ENCODE measurements around the gene SSH3.
A peak's percentile ranks its signal among the peaks of the same experiment; 100 is the strongest.
"Not testable (repeated sequence)": the region's sequence is repeated elsewhere in the genome, so short reads cannot be mapped to it uniquely, and the experiment has no call there.

Gene SSH3

DNA sequence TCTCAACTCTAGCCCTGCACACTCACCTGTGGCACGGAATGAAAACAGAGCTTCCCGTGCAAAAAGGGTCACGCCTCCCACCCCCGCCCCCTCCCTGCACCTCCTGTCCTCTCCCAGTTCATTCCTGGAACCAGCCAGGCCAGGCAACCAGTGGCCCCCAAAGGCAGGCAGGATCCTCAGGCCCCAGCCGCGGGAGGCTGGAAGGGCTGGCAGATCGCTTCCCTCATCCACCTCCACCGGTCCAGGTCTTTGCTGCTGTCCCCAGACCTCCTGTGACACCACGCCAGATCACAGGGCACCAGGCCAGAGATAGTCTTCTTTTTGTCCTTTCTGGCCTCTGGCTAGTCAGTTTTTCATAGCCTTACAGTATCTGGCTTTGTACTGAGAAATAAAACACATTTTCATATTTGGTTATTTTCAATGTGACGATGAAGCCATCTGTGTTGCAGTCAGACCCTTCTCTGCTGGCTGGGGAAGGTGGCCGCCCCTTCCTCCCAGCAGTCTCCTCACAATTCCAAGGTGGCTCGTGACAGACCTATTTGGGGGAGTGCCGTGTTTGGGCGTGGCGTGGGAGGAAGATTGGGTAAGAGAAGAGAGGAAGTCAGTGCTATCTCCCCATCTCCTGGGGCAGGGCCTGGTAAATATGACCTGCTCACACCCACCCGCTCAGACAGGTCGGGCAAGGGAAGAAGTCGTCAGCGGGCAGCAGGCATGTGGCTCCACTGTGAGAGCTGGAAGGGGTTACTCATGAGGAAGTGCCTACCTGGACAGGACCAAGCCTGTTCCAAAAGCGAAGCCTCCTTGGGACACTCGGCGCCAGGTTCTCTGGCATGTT, 9.1 kb downstream of the SSH3 start:
- H3K27me3 Mint-ChIP-seq (ENCODE audit: low read depth) = no peaks in the 10 kb centered on the region
- no peaks in the 10 kb centered on the region for H3K9me3 Mint-ChIP-seq
- peak overlapping the region; percentile 88 for H3K27ac Mint-ChIP-seq
- DNase-seq (ENCODE audit: low spot score) = peak; percentile 52
- H3K4me1 Mint-ChIP-seq (ENCODE audit: low read depth) = peaks cover 31% of the 10 kb centered on the region
- peak overlapping the region; percentile 71 for H3K4me3 Mint-ChIP-seq
- peaks cover 5% of the 10 kb centered on the region for H3K36me3 Mint-ChIP-seq (ENCODE audit: low read depth)

DNA sequence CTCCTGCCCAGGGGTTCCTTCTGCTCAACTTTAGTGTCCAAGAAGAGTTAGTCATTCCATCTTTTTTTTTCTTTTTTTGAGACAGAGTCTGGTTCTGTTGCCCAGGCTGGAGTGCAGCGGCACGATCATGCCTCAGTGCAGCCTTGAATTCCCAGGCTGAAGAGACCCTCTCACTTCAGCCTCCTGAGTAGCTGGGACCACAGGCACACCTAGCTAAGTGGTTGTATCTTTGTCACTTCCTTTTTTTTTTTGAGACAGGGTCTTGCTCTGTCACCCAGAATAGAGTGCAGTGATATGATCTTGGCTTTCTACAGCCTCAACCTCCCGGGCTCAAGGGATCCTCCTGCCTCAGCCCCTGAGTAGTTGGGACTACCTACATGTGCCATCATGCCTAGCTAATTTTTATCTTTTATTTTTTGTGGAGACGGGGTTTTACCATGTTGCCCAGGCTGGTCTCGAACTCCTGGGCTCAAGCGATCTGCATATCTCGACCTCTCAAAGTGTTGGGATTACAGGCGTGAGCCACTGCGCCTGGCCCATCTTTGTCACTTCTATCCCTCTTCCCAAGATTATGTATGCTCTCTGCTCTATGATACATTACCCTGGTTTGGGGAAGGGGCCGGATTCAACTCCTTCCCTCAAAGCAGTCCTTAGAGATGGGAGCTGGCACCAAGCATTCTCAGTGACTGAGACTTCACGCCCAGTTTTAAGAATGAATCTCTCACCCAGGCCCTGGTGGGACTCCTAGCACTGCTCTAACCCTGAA, 10.0 kb downstream of the SSH3 start:
- Mint-ChIP-seq H3K9me3 (no peaks in the 10 kb centered on the region), H3K27ac (peak overlapping the region; percentile 57), H3K27me3 (ENCODE audit: low read depth) (peaks cover 4% of the 10 kb centered on the region), H3K4me1 (ENCODE audit: low read depth) (peaks cover 33% of the 10 kb centered on the region), H3K36me3 (ENCODE audit: low read depth) (peaks cover 3% of the 10 kb centered on the region), H3K4me3 (peak overlapping the region; percentile 46)
- no peak for DNase-seq (ENCODE audit: low spot score)

DNA sequence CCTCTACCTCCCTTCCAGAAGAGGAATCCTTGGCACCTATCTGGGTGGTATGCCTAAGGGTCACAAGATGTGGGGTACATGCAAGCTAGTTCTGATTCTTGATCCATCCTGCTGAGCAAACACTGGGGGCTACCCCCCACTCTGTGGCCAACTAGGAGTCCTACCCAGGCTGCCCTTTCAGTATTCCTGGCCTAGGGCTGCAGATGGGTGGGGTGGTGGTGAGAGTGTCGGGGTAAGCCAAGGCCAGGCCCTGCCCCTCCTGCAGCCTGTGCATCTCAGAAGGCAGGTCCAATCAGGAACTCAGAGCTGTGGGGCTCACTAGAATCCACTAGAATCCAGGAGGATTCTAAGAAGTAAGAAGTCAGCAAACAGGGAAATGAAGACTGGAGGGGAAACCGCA, 10.9 kb downstream of the SSH3 start:
- Mint-ChIP-seq H3K9me3 (no peaks in the 10 kb centered on the region), H3K27me3 (ENCODE audit: low read depth) (peaks cover 9% of the 10 kb centered on the region), H3K27ac (peak overlapping the region; percentile 55), H3K36me3 (ENCODE audit: low read depth) (peaks cover 3% of the 10 kb centered on the region), H3K4me1 (ENCODE audit: low read depth) (peaks cover 37% of the 10 kb centered on the region), H3K4me3 (no peak overlapping the region)
- DNase-seq (ENCODE audit: low spot score) = no peak

DNA sequence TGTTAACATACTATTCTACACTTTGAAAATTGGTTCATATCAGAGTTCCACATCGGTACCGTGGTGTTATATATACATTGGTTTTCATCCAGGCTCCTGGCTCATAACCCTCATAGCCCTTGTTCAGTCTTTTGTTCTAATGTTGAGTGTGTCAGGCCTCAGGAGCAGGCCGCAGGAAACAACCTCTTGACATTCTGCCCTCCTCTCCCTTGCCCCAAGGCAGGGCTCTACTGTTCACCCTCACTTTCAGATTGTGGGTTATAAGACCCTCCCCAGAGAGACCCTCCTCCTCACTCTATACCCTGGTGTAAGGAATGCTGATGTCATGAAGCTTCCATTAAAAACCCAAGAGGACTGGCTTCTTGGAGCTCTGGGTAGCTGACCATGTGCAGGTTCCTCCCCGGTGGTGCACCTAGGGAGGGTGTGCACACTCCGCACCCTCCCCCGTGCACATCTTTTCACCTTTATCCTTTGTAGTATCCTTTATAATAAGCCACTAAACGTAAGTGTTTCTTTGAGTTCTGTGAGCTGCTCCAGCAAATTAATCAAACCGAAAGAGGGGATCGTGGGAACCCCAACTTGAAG, 12.1 kb downstream of the SSH3 start:
- H3K4me1 Mint-ChIP-seq (ENCODE audit: low read depth) = peaks cover 37% of the 10 kb centered on the region
- no peaks in the 10 kb centered on the region for H3K36me3 Mint-ChIP-seq (ENCODE audit: low read depth)
- peak overlapping the region; percentile 43 for H3K4me3 Mint-ChIP-seq
- no peaks in the 10 kb centered on the region for H3K9me3 Mint-ChIP-seq
- no peak overlapping the region for H3K27ac Mint-ChIP-seq
- no peak for DNase-seq (ENCODE audit: low spot score)
- H3K27me3 Mint-ChIP-seq (ENCODE audit: low read depth) = peaks cover 9% of the 10 kb centered on the region

DNA sequence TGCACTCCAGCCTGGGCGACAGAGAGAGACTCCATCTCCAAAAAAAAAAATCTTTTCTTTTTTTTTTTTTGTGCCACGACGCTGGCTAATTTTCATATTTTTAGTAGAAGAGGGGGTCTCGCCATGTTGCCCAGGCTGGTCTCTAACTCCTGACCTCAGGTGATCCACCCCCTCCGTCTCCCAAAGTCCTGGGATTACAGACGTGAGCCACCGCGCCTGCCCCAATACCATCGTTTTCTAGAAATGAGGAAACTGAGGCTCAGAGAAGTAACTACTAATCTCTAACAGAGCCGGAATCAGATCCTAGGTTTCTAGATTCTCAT, 13.5 kb downstream of the SSH3 start:
- Mint-ChIP-seq H3K27me3 (ENCODE audit: low read depth) (peaks cover 9% of the 10 kb centered on the region), H3K36me3 (ENCODE audit: low read depth) (no peaks in the 10 kb centered on the region)

DNA sequence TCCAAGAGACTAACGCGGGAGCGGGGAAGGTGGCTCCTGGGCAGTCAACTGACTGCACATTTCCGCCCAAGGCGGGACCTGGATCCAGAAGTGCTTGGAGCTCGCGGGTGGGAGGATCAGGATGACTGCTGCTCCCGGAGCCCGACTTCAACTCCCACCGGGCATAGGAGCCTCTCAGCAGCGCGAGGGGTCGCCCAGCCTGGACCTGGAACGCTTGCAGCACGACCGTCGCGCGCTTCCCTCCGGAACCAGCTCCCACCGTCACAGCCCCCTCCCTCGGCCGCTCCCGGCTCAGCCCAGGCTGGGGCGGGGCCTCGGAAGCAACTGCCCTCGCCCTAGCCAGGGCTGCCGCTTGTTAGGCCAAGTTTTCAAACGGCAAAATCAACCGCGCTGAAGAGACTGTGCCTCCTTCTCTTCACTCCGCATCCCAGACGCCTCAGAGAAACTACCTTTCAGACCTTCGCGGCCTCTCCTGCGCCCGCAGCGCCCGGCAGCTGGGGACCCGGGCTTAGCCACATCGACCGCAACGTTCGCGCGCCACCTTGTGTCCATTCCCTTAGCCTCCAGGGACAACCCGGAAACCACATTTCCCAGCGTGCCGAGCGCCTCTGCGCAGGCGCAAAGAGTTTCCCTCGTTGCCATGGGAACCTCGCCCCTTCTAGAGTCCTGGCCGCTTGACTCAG, 14.0 kb downstream of the SSH3 start:
- Mint-ChIP-seq H3K36me3 (ENCODE audit: low read depth) (no peaks in the 10 kb centered on the region), H3K9me3 (no peaks in the 10 kb centered on the region), H3K4me1 (ENCODE audit: low read depth) (peaks cover 31% of the 10 kb centered on the region), H3K27ac (peak overlapping the region; percentile 97), H3K27me3 (ENCODE audit: low read depth) (peaks cover 9% of the 10 kb centered on the region), H3K4me3 (peak overlapping the region; percentile 89)
- peak; percentile 98 for DNase-seq (ENCODE audit: low spot score)

More for the DNA sequence above, 13.5 kb downstream of the SSH3 start:
- H3K27ac Mint-ChIP-seq = peak overlapping the region; percentile 97
- H3K9me3 Mint-ChIP-seq = no peaks in the 10 kb centered on the region
- peak overlapping the region; percentile 89 for H3K4me3 Mint-ChIP-seq
- peaks cover 35% of the 10 kb centered on the region for H3K4me1 Mint-ChIP-seq (ENCODE audit: low read depth)
- no peak for DNase-seq (ENCODE audit: low spot score)

DNA sequence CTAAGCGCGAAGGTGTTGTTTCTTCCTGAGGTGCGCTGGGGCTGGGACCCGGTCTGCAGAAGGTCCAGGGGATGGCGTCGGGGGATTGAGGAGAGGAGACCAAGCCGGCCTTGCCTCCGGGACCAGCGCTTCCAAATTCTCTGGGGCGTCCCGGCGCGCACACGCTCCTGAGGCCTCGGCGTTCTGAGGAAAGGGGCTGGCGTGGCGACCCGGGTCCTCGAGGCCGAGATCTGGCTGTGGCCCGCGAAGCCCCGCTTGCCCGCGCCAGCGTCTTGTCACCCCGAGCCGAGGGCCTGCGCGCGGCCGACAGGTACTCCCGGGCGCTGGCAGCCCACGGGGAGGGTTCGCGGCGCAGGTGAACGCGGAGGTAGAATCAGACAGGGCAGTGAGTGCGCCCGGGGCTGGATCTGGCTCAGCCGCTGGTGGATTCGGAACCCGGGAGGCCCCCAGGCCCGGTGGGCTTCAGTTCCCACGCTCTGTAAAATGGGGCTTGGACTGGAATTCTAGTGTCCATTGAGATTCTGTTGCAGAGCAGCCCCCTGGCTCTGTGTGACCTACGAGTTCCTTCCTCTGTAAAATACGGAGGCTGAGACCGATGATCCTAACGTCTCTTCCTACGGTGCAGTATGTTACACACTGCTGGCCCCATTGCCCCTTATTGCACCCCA, 14.7 kb downstream of the SSH3 start:
- Mint-ChIP-seq H3K4me1 (ENCODE audit: low read depth) (peaks cover 26% of the 10 kb centered on the region), H3K36me3 (ENCODE audit: low read depth) (no peaks in the 10 kb centered on the region), H3K4me3 (peak overlapping the region; percentile 89), H3K27me3 (ENCODE audit: low read depth) (peaks cover 9% of the 10 kb centered on the region), H3K9me3 (no peaks in the 10 kb centered on the region), H3K27ac (peak overlapping the region; percentile 97)
- DNase-seq (ENCODE audit: low spot score) = no peak

DNA sequence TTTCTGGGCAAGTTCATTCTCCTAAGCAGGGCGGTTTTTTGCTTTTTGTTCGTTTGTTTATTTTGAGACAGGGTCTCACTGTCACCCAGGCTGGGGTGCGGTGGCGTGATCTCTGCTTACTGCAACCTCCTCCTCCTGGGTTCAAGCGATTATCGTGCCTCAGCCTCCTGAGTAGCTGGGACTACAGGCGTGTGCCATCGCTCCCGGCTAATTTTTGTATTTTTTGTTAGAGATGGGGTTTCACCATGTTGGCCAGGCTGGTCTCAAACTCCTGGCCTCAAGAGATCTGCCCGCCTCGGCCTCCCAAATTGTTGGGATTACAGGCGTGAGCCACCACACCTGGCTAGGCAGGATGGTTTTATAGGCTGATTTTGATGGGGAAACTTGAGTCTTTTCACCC, 15.5 kb downstream of the SSH3 start:
- Mint-ChIP-seq H3K4me3 (peak overlapping the region; percentile 89), H3K4me1 (ENCODE audit: low read depth) (peaks cover 18% of the 10 kb centered on the region)
- H3K9me3 Mint-ChIP-seq; DNase-seq (ENCODE audit: low spot score); H3K36me3 Mint-ChIP-seq (ENCODE audit: low read depth); H3K27me3 Mint-ChIP-seq (ENCODE audit: low read depth); H3K27ac Mint-ChIP-seq: not testable (repeated sequence)

DNA sequence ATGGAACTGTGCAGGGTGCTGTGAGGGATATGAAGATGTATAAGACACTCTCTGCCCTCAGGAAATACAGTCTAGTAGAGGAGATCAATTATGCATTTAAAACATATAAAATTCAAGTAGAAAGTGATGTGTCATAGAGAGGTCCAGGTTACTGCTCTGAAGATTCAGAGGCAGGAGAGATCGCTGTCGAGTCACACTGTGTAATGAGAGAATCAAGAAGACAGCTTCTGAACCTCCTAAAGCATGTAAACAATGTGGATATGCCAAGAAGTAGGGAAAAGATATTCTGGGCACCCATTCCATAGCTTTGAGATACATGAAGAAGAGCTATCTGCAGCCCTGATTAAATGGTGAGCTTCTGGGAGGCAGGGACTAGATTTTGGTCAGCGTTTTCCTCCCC, 16.7 kb downstream of the SSH3 start:
- H3K4me3 Mint-ChIP-seq = no peak overlapping the region
- no peak overlapping the region for H3K27ac Mint-ChIP-seq
- DNase-seq (ENCODE audit: low spot score) = no peak

DNA sequence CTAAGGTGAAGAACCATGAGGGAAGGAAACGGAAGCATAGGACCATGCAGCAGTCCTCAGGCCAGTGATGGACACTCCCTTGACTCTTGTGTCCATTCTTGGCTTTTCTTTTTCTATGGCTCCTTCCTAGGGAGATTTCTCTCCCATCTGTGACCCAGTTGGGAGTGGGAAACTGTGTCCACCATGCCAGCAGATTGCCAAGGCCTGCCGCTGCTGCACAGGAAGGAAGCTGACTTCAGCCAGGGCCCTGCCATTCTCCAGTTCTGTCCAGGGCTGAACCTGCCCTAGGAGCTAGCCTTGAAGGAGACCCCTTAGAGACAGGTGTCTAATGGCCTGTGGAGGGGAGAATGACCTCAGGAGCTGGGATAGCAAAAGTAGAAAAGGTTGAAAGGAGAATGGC, 17.4 kb downstream of the SSH3 start:
- Mint-ChIP-seq H3K4me3 (no peak overlapping the region), H3K9me3 (no peaks in the 10 kb centered on the region), H3K27ac (no peak overlapping the region), H3K4me1 (ENCODE audit: low read depth) (peaks cover 8% of the 10 kb centered on the region), H3K36me3 (ENCODE audit: low read depth) (no peaks in the 10 kb centered on the region), H3K27me3 (ENCODE audit: low read depth) (peaks cover 9% of the 10 kb centered on the region)
- DNase-seq (ENCODE audit: low spot score) = no peak

More for the DNA sequence above, 16.7 kb downstream of the SSH3 start:
- H3K27me3 Mint-ChIP-seq (ENCODE audit: low read depth) = peaks cover 9% of the 10 kb centered on the region
- no peaks in the 10 kb centered on the region for H3K36me3 Mint-ChIP-seq (ENCODE audit: low read depth)
- H3K4me1 Mint-ChIP-seq (ENCODE audit: low read depth) = peaks cover 12% of the 10 kb centered on the region
- no peaks in the 10 kb centered on the region for H3K9me3 Mint-ChIP-seq

DNA sequence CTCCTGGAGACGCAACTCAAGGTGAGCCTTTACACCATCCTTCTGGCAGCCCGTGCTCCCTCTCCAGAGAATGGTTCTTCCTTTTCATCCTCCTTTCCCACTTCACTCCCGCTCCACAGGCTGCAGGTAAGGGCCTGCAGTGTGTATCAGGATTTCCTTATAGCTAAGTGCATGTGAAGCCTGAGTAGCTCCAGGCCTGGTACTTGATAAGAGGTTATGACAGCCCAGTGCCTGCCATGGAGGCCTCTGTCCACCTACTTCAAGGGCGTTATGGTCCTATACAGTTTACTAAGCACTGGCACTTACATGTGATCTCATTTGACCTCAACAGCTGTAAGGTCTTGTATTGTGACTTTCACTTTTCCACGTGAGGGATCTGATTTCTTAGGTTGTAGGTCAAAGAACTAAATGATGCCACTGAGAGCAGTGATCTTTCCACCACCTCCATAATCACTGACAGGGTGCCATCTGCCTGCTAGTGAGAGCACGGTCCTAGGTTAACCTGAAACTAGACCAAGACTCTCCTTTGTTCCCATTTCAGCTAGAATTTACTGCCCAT, 18.1 kb downstream of the SSH3 start:
- Mint-ChIP-seq H3K9me3 (no peaks in the 10 kb centered on the region), H3K36me3 (ENCODE audit: low read depth) (no peaks in the 10 kb centered on the region), H3K4me1 (ENCODE audit: low read depth) (peaks cover 8% of the 10 kb centered on the region), H3K4me3 (no peak overlapping the region), H3K27ac (no peak overlapping the region), H3K27me3 (ENCODE audit: low read depth) (peaks cover 9% of the 10 kb centered on the region)
- DNase-seq (ENCODE audit: low spot score) = no peak

DNA sequence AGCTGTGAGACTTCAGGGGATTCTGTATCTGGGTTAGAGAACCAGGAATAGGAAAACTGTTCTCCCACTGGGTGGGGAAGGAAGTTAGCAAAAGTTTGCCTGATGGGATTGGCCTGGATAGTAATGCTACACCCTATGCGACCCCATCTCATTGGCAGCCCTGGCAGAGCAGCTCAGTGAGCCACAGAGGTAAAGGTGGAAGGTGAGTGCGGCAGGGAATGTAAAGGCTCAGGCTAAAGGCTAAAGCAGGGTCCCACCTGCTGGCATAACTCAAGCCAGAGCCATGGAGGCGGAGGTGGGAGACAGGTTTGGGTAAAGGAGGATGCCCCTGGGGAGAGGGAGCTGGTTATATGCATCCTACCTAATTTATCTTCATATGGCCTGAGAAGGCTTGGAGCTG, 18.7 kb downstream of the SSH3 start:
- H3K27me3 Mint-ChIP-seq (ENCODE audit: low read depth) = peaks cover 9% of the 10 kb centered on the region
- no peak for DNase-seq (ENCODE audit: low spot score)
- H3K27ac Mint-ChIP-seq = no peak overlapping the region
- H3K36me3 Mint-ChIP-seq (ENCODE audit: low read depth) = no peaks in the 10 kb centered on the region
- no peak overlapping the region for H3K4me3 Mint-ChIP-seq
- no peaks in the 10 kb centered on the region for H3K9me3 Mint-ChIP-seq
- H3K4me1 Mint-ChIP-seq (ENCODE audit: low read depth) = peaks cover 6% of the 10 kb centered on the region

DNA sequence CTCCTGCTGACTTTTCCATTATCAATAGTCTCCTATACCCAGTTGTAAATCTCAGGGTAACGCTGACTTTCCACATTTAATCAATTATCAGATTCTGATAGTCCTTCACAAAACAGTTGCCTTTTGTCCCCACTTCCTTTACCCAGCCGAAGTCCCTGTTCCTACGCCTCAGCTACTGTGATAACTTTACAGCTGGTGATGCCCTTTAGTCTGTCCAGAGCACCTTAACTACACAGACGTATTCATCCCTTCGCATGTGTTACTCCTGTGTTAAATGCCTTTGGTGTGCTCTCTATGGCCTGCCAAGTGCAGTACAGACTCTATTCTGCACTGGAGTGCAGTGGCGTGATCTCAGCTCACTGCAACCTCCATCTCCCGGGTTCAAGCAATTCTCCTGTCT, 20.2 kb downstream of the SSH3 start:
- peaks cover 3% of the 10 kb centered on the region for H3K27me3 Mint-ChIP-seq (ENCODE audit: low read depth)
- DNase-seq (ENCODE audit: low spot score) = no peak
- no peaks in the 10 kb centered on the region for H3K36me3 Mint-ChIP-seq (ENCODE audit: low read depth)
- H3K4me3 Mint-ChIP-seq = no peak overlapping the region
- H3K27ac Mint-ChIP-seq = no peak overlapping the region
- H3K9me3 Mint-ChIP-seq = no peaks in the 10 kb centered on the region
- H3K4me1 Mint-ChIP-seq (ENCODE audit: low read depth) = peaks cover 2% of the 10 kb centered on the region
